H1 (cell line): Measurements from ENCODE around the gene KIAA0513. TPM values are rescaled to one million over a fixed set of nuclear protein-coding genes. Genes with fewer than 3 reads are reported as not detected.

ENCODE experiments used
- CTCF ChIA-PET: fragments of 300-600 bp; sonication (Branson Sonifier 250); formaldehyde crosslinking; loops from one replicate; lab custom pipeline; 2021; ENCODE audit not compliant: partially characterized antibody; lab: Charles Lee
- POLR2A ChIA-PET: fragments of 300-600 bp; sonication (Branson Sonifier 250); formaldehyde crosslinking; loops from one replicate; lab custom pipeline; 2021; ENCODE audit warnings: inconsistent platforms; ENCODE audit not compliant: partially characterized antibody; lab: Charles Lee
- DNase-seq, 2 experiments: peaks; one replicate each; pipeline versions ENCODE4 v3.0.0 to v3.0.0-alpha.2; 2010 to 2022; ENCODE audit warnings: low spot score in 2 of 2, low read depth in 1 of 2, mixed read lengths in 1 of 2
- FAIRE-seq: peaks from 2 replicates; lab custom pipeline; 2011; peaks lifted over from hg19 to GRCh38; lab: Jason Lieb, UNC
- H2AFZ ChIP-seq: 2 replicates; pipeline ENCODE4 v1.8.1; 2012; ENCODE audit warnings: low read length, inconsistent platforms
- H2AK5ac ChIP-seq: 2 replicates; pipeline ENCODE4 v1.6.1; 2013; ENCODE audit warnings: low read depth, low read length
- H2BK120ac ChIP-seq: replicated peaks from 2 replicates; pipeline ENCODE3; 2013; ENCODE audit warnings: low read depth, low read length, inconsistent platforms
- H2BK12ac ChIP-seq: 2 replicates; pipeline ENCODE4 v1.6.1; 2013; ENCODE audit warnings: low read depth, low read length
- H2BK15ac ChIP-seq: 2 replicates; pipeline ENCODE4 v1.6.1; 2013; ENCODE audit warnings: low read length
- H2BK20ac ChIP-seq: 2 replicates; pipeline ENCODE4 v1.6.1; 2013; ENCODE audit warnings: low read length
- H2BK5ac ChIP-seq: 2 replicates; pipeline ENCODE4 v1.6.1; 2013; ENCODE audit warnings: low read depth, low read length
- H3K14ac ChIP-seq: 2 replicates; pipeline ENCODE4 v1.6.1; 2013; ENCODE audit warnings: inconsistent platforms; ENCODE audit not compliant: insufficient read length
- H3K18ac ChIP-seq: 2 replicates; pipeline ENCODE4 v1.6.1; 2013; ENCODE audit warnings: low read length; ENCODE audit errors: extremely low read depth
- H3K23ac ChIP-seq: 2 replicates; pipeline ENCODE4 v1.6.1; 2013; ENCODE audit warnings: inconsistent platforms; ENCODE audit not compliant: insufficient read length
- H3K23me2 ChIP-seq: 2 replicates; pipeline ENCODE4 v1.6.1; 2013; ENCODE audit warnings: low read depth, low read length
- H3K27ac ChIP-seq: 2 replicates; pipeline ENCODE4 v1.6.1; 2011; ENCODE audit warnings: low read depth, low read length, inconsistent platforms
- H3K27me3 ChIP-seq, 4 experiments: replicated peaks in 1 of 4; 1 replicate in 1 of 4; 2 replicates in 3 of 4; pipeline versions ENCODE4 v1.6.1 to v1.8.1; 2011 to 2013; ENCODE audit warnings: low read length in 3 of 4, mild to moderate bottlenecking in 3 of 4, inconsistent platforms in 2 of 4, mixed read lengths in 2 of 4, moderate library complexity in 1 of 4; ENCODE audit not compliant: control insufficient read depth in 3 of 4, insufficient read depth in 3 of 4; ENCODE audit errors: extremely low read depth in 1 of 4
- H3K36me3 ChIP-seq, 4 experiments: 2 replicates each; pipeline versions ENCODE4 v1.6.1 to v1.8.1; 2011 to 2013; ENCODE audit warnings: mild to moderate bottlenecking in 4 of 4, low read length in 3 of 4, moderate library complexity in 2 of 4, control low read depth in 1 of 4, inconsistent platforms in 1 of 4; ENCODE audit not compliant: insufficient read depth in 4 of 4, control insufficient read depth in 2 of 4
- H3K4ac ChIP-seq: replicated peaks from 2 replicates; pipeline ENCODE3; 2013; ENCODE audit warnings: low read length, low read depth, mixed read lengths, inconsistent platforms; ENCODE audit not compliant: insufficient read length
- H3K4me1 ChIP-seq, 4 experiments: replicated peaks in 1 of 4; 1 replicate in 1 of 4; 2 replicates in 3 of 4; pipeline versions ENCODE4 v1.6.1 to v1.8.1; 2011 to 2013; ENCODE audit warnings: low read length in 3 of 4, inconsistent platforms in 2 of 4, mixed read lengths in 1 of 4; ENCODE audit not compliant: insufficient read depth in 4 of 4, control insufficient read depth in 3 of 4
- H3K4me2 ChIP-seq, 2 experiments: 2 replicates each; pipeline versions ENCODE4 v1.6.1 to v1.8.1; 2011 to 2013; ENCODE audit warnings: low read depth in 2 of 2, low read length in 2 of 2, control low read depth in 1 of 2, inconsistent platforms in 1 of 2, mild to moderate bottlenecking in 1 of 2; ENCODE audit not compliant: insufficient read depth in 1 of 2
- H3K4me3 ChIP-seq, 4 experiments: fragments of 200-600, 300-600 bp in 1 of 4; sonication (generic), shearing (Covaris generic), sonication (Bioruptor Twin) in 1 of 4; 2 replicates each; pipeline versions ENCODE4 v1.5.1 to v1.8.1; 2011 to 2016; ENCODE audit warnings: low read length in 4 of 4, low read depth in 3 of 4, control low read depth in 2 of 4, inconsistent platforms in 2 of 4, mild to moderate bottlenecking in 2 of 4, mixed read lengths in 1 of 4, moderate library complexity in 1 of 4; ENCODE audit not compliant: insufficient read depth in 2 of 4; ENCODE audit errors: extremely low read depth in 1 of 4
- H3K56ac ChIP-seq: replicated peaks from 2 replicates; pipeline ENCODE3; 2013; ENCODE audit warnings: low read depth, mild to moderate bottlenecking, mixed read lengths, low read length, inconsistent platforms; ENCODE audit not compliant: insufficient read length
- H3K79me1 ChIP-seq: 2 replicates; pipeline ENCODE4 v1.6.1; 2013; ENCODE audit warnings: low read depth, low read length, control low read depth
- H3K79me2 ChIP-seq, 2 experiments: 2 replicates each; pipeline versions ENCODE4 v1.6.1 to v1.8.1; 2012 to 2013; ENCODE audit warnings: low read length in 2 of 2, mild to moderate bottlenecking in 2 of 2, inconsistent platforms in 1 of 2; ENCODE audit not compliant: insufficient read depth in 2 of 2, control insufficient read depth in 1 of 2
- H3K9ac ChIP-seq, 4 experiments: replicated peaks in 1 of 4; 1 replicate in 1 of 4; 2 replicates in 3 of 4; pipeline versions ENCODE4 v1.6.1 to v1.8.1; 2011 to 2013; ENCODE audit warnings: low read depth in 3 of 4, low read length in 3 of 4, control low read depth in 2 of 4, mild to moderate bottlenecking in 2 of 4, moderate library complexity in 2 of 4, inconsistent platforms in 1 of 4; ENCODE audit errors: extremely low read depth in 1 of 4
- H3K9me3 ChIP-seq, 2 experiments: 2 replicates each; pipeline versions ENCODE4 v1.6.1 to v1.8.1; 2012 to 2013; ENCODE audit warnings: mild to moderate bottlenecking in 2 of 2, moderate library complexity in 2 of 2, control low read depth in 1 of 2, inconsistent platforms in 1 of 2, low read depth in 1 of 2, low read length in 1 of 2, mixed read lengths in 1 of 2; ENCODE audit not compliant: insufficient read depth in 2 of 2
- H4K20me1 ChIP-seq, 2 experiments: replicated peaks in 1 of 2; 2 replicates each; pipeline versions ENCODE3 to v1.8.1; 2011 to 2013; ENCODE audit warnings: inconsistent platforms in 2 of 2, low read length in 2 of 2, mild to moderate bottlenecking in 1 of 2; ENCODE audit not compliant: insufficient read depth in 2 of 2, control insufficient read depth in 1 of 2
- H4K5ac ChIP-seq: 2 replicates; pipeline ENCODE4 v1.6.1; 2013; ENCODE audit warnings: low read length, low read depth, mixed read lengths, inconsistent platforms; ENCODE audit not compliant: insufficient read length
- H4K8ac ChIP-seq: 2 replicates; pipeline ENCODE4 v1.8.0; 2013; ENCODE audit warnings: mild to moderate bottlenecking, moderate library complexity, low read length, inconsistent platforms; ENCODE audit not compliant: insufficient read depth; ENCODE audit errors: extremely low read depth
- H4K91ac ChIP-seq: replicated peaks from 2 replicates; pipeline ENCODE3; 2013; ENCODE audit warnings: low read length, mixed read lengths, inconsistent platforms; ENCODE audit not compliant: insufficient read length
- ATF2 ChIP-seq: IDR thresholded peaks from 2 replicates; pipeline ENCODE4 v1.6.1; 2012; ENCODE audit warnings: low read length, inconsistent platforms
- CBX5 ChIP-seq: fragments of 300-800, 300-1000 bp; sonication (generic); IDR thresholded peaks from 2 replicates; pipeline ENCODE4 v1.7.1; 2016; ENCODE audit warnings: antibody characterized with exemption, low read length, low read depth
- CBX8 ChIP-seq: fragments of 300-800, 300-1000 bp; sonication (generic); IDR thresholded peaks from 2 replicates; pipeline ENCODE4 v1.7.1; 2016; ENCODE audit warnings: low read depth, low read length, borderline replicate concordance
- CTBP2 ChIP-seq: IDR thresholded peaks from 2 replicates; pipeline ENCODE4 v1.7.0; 2011; ENCODE audit warnings: borderline replicate concordance, mild to moderate bottlenecking, moderate library complexity, mixed read lengths, low read length; ENCODE audit not compliant: insufficient read depth, insufficient read length
- EZH2 ChIP-seq: fragments of 200-600 bp; sonication (generic); IDR thresholded peaks from 2 replicates; pipeline ENCODE4 v1.7.1; 2012; ENCODE audit warnings: low read depth, mild to moderate bottlenecking, moderate library complexity, low read length, inconsistent platforms; ENCODE audit not compliant: severe bottlenecking
- KDM4A ChIP-seq: IDR thresholded peaks from one replicate; pipeline ENCODE4 v1.7.1; 2012; ENCODE audit warnings: low read depth, mild to moderate bottlenecking, moderate library complexity, low read length, inconsistent platforms; ENCODE audit not compliant: severe bottlenecking
- SIX5 ChIP-seq: IDR thresholded peaks from 2 replicates; pipeline ENCODE4 v1.6.1; 2011; ENCODE audit warnings: mild to moderate bottlenecking, low read depth, low read length
- SRF ChIP-seq: IDR thresholded peaks from 2 replicates; pipeline ENCODE4 v1.6.1; 2011; ENCODE audit warnings: mild to moderate bottlenecking, low read depth, low read length, moderate library complexity
- TAF7 ChIP-seq: optimal IDR thresholded peaks from 2 replicates; pipeline ENCODE3; 2011; ENCODE audit warnings: low read depth, mild to moderate bottlenecking, inconsistent platforms, low read length, moderate library complexity, borderline replicate concordance
- TCF12 ChIP-seq: IDR thresholded peaks from 2 replicates; pipeline ENCODE4 v1.6.1; 2011; ENCODE audit warnings: low read depth, mild to moderate bottlenecking, low read length
- WGBS, 2 experiments: shearing (Covaris generic) in 1 of 2; methylation state at CpG; one replicate each; pipeline versions ENCODE4 v1.1.6 to v1.1.7; 2013 to 2015; ENCODE audit warnings: low lambda C conversion rate in 2 of 2, mixed read lengths in 2 of 2, inconsistent platforms in 1 of 2, low coverage in 1 of 2, missing lambda C conversion rate in 1 of 2; ENCODE audit not compliant: insufficient replicate concordance in 2 of 2, insufficient coverage in 1 of 2, insufficient read length in 1 of 2; ENCODE audit errors: extremely low coverage in 1 of 2, missing lambda C conversion rate in 1 of 2; 5-methylcytosine and 5-hydroxymethylcytosine counted together
- polyA plus RNA-seq, 7 experiments: library from polyadenylated mRNA; depleted of rRNA in 3 of 7; stranded (reverse) in 5 of 7; unstranded in 2 of 7; fragments of >200 nt in 5 of 7; fragments of 200-250 nt in 2 of 7; gene quantifications; 1 replicate in 5 of 7; 2 replicates in 1 of 7; 4 replicates in 1 of 7; pipeline versions ENCODE4 v1.2.1 to v1.2.3, GENCODE V29; 2011 to 2013; ENCODE audit warnings: missing spikeins in 2 of 7, mixed read lengths in 2 of 7
- total RNA-seq: library from RNA; stranded (reverse); fragmentation: NEBNext Ultra II Directional; extraction: Animal tissue kit (Norgen Biotek cat#: 25700); gene quantifications from 2 replicates; pipeline ENCODE4 v1.2.1, GENCODE V29; 2021

KIAA0513 gene
- total and polyA plus RNA-seq, 2 of the 8 experiments (the other 6 are each of a cell fraction or from before 2014, with no cell fraction given), result 2.1 to 6.1 TPM

GRCh38 chr16:85089525-85089924 lies 61.9 kb downstream of the KIAA0513 start:
- TF ChIP-seq SIX5, result no peak
- TF ChIP-seq TCF12, result no peak
- no peak for TF ChIP-seq CTBP2
- TF ChIP-seq CBX8, result no peak
- TF ChIP-seq TAF7, result no peak
- TF ChIP-seq ATF2, result no peak
- no peak for TF ChIP-seq KDM4A
- TF ChIP-seq SRF, result no peak
- no peak for TF ChIP-seq CBX5
- TF ChIP-seq EZH2, result no peak
- Histone ChIP-seq H3K79me1 (no peaks in the 10 kb centered on the region), H4K91ac (no peak overlapping the region), H3K27me3 (peaks cover 8 to 24% (median 19%) of the 10 kb centered on the region in 4 experiments), H2BK20ac (no peak overlapping the region), H3K18ac (no peak overlapping the region), H4K5ac (no peak overlapping the region), H3K4me2 (no peak overlapping the region), H3K9ac (no peak overlapping the region), H2AFZ (no peak overlapping the region), H2BK12ac (no peak overlapping the region), H2BK5ac (no peak overlapping the region), H3K23ac (no peak overlapping the region), H2AK5ac (no peak overlapping the region), H2BK120ac (no peak overlapping the region), H3K4ac (no peak overlapping the region), H3K27ac (no peak overlapping the region), H3K9me3 (no peaks in the 10 kb centered on the region), H3K79me2 (no peaks in the 10 kb centered on the region), H3K14ac (no peak overlapping the region), H4K8ac (peak overlapping the region; percentile 53), H4K20me1 (peaks cover 0 to 2% of the 10 kb centered on the region in 2 experiments), H3K23me2 (no peaks in the 10 kb centered on the region), H2BK15ac (no peak overlapping the region), H3K36me3 (no peaks in the 10 kb centered on the region), H3K4me3 (no peak overlapping the region), H3K4me1 (peaks cover 0 to 2% (median under 1%) of the 10 kb centered on the region in 4 experiments; a peak in 4 of 7 replicates), H3K56ac (no peak overlapping the region)
- CTCF ChIA-PET, result interaction anchor here (1.8 kb wide), 2 partner anchors 9 to 34 kb away, joined by 4 to 9 read pairs; no protein-coding TSS in a partner anchor
- WGBS, 2 experiments, result 88% methylated on average over 11 of the region's 16 CpGs; no CpG with 5 or more reads in 1 of the 2 experiments
- POLR2A ChIA-PET, result no interaction called here
- FAIRE-seq (no peak), DNase-seq (no peak)
